ENCODE data around the gene MS4A2.
"Not testable (repeated sequence)": the region's sequence is repeated elsewhere in the genome, so short reads cannot be mapped to it uniquely, and the experiment has no call there.

Gene MS4A2

GRCh38 chr11:60101368-60101767 is 12.9 kb downstream of the MS4A2 start:
- DNase-seq (ENCODE audit: low read depth): not testable (repeated sequence)

- DNase-seq (ENCODE audit: low read depth): not testable (repeated sequence)
These were observed 16.1 kb downstream of the MS4A2 start for GRCh38 chr11:60104471-60105115.

GRCh38 chr11:60108631-60109030 is 20.2 kb downstream of the MS4A2 start:
- not testable (repeated sequence) for DNase-seq (ENCODE audit: low read depth)

- DNase-seq (ENCODE audit: low read depth): no peak
These were observed 23.3 kb downstream of the MS4A2 start for GRCh38 chr11:60111793-60112192.

GRCh38 chr11:60116996-60117790 is 28.7 kb downstream of the MS4A2 start:
- no peak for DNase-seq (ENCODE audit: low read depth)

GRCh38 chr11:60118338-60118737 is 29.9 kb downstream of the MS4A2 start:
- DNase-seq (ENCODE audit: low read depth): no peak

- DNase-seq (ENCODE audit: low read depth): no peak
These were observed 31.2 kb downstream of the MS4A2 start for GRCh38 chr11:60119710-60120109.

GRCh38 chr11:60121264-60121663 is 32.8 kb downstream of the MS4A2 start:
- no peak for DNase-seq (ENCODE audit: low read depth)

- DNase-seq (ENCODE audit: low read depth): no peak
These were observed 34.1 kb downstream of the MS4A2 start for GRCh38 chr11:60122414-60123036.

GRCh38 chr11:60124802-60125432 is 36.5 kb downstream of the MS4A2 start:
- no peak for DNase-seq (ENCODE audit: low read depth)

- no peak for DNase-seq (ENCODE audit: low read depth)
These were observed 37.6 kb downstream of the MS4A2 start for GRCh38 chr11:60125956-60126585.

GRCh38 chr11:60127311-60127811 is 38.9 kb downstream of the MS4A2 start:
- DNase-seq (ENCODE audit: low read depth): no peak

GRCh38 chr11:60128376-60128775 is 39.9 kb downstream of the MS4A2 start:
- no peak for DNase-seq (ENCODE audit: low read depth)

GRCh38 chr11:60128866-60129265 is 40.4 kb downstream of the MS4A2 start:
- DNase-seq (ENCODE audit: low read depth): not testable (repeated sequence)

GRCh38 chr11:60129853-60130252 is 41.4 kb downstream of the MS4A2 start:
- DNase-seq (ENCODE audit: low read depth): no peak

- DNase-seq (ENCODE audit: low read depth): no peak
These were observed 42.0 kb downstream of the MS4A2 start for GRCh38 chr11:60130496-60130895.

GRCh38 chr11:60131912-60132311 is 43.4 kb downstream of the MS4A2 start:
- DNase-seq (ENCODE audit: low read depth): no peak

- DNase-seq (ENCODE audit: low read depth): no peak
These were observed 45.5 kb downstream of the MS4A2 start for GRCh38 chr11:60133917-60134316.

GRCh38 chr11:60143768-60144167 is 55.3 kb downstream of the MS4A2 start:
- no peak for DNase-seq (ENCODE audit: low read depth)

GRCh38 chr11:60145677-60146076 is 57.2 kb downstream of the MS4A2 start:
- no peak for DNase-seq (ENCODE audit: low read depth)
